ENCODE data around the gene TMEM135. TPM values are rescaled to one million over a fixed set of nuclear protein-coding genes. Genes with fewer than 3 reads are reported as not detected.
A peak's percentile ranks its signal among the peaks of the same experiment; 100 is the strongest.

Gene TMEM135
- total RNA-seq, 1 donor from 2014 or later = 36.0 TPM

GRCh38 chr11:87254562-87254961, 216.8 kb downstream of the TMEM135 start:
- no peak for DNase-seq (ENCODE audit: low spot score in 2 of 2, unreplicated experiment in 2 of 2)
- H3K4me3 Mint-ChIP-seq = no peak overlapping the region
- H3K27me3 Mint-ChIP-seq (ENCODE audit: low read depth) = no peaks in the 10 kb centered on the region
- peaks cover 4% of the 10 kb centered on the region for H3K9me3 Mint-ChIP-seq
- H3K36me3 Mint-ChIP-seq = peaks cover 3% of the 10 kb centered on the region
- no peak overlapping the region for H3K27ac Mint-ChIP-seq
- TF ChIP-seq, protein P1, sequence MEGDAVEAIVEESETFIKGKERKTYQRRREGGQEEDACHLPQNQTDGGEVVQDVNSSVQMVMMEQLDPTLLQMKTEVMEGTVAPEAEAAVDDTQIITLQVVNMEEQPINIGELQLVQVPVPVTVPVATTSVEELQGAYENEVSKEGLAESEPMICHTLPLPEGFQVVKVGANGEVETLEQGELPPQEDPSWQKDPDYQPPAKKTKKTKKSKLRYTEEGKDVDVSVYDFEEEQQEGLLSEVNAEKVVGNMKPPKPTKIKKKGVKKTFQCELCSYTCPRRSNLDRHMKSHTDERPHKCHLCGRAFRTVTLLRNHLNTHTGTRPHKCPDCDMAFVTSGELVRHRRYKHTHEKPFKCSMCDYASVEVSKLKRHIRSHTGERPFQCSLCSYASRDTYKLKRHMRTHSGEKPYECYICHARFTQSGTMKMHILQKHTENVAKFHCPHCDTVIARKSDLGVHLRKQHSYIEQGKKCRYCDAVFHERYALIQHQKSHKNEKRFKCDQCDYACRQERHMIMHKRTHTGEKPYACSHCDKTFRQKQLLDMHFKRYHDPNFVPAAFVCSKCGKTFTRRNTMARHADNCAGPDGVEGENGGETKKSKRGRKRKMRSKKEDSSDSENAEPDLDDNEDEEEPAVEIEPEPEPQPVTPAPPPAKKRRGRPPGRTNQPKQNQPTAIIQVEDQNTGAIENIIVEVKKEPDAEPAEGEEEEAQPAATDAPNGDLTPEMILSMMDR (IDR thresholded peaks at IDR 0.05; ENCODE audit: unreplicated experiment) = no peak
- H3K4me1 Mint-ChIP-seq = peaks cover 8% of the 10 kb centered on the region

- peaks cover 3% of the 10 kb centered on the region for H3K36me3 Mint-ChIP-seq
- H3K4me3 Mint-ChIP-seq = no peak overlapping the region
- H3K4me1 Mint-ChIP-seq = peaks cover 16% of the 10 kb centered on the region
- no peak for DNase-seq (ENCODE audit: low spot score in 2 of 2, unreplicated experiment in 2 of 2)
- TF ChIP-seq, protein P1 (IDR thresholded peaks at IDR 0.05; ENCODE audit: unreplicated experiment) = no peak
- H3K9me3 Mint-ChIP-seq = peaks cover 4% of the 10 kb centered on the region
- no peaks in the 10 kb centered on the region for H3K27me3 Mint-ChIP-seq (ENCODE audit: low read depth)
- H3K27ac Mint-ChIP-seq = no peak overlapping the region
Observed at GRCh38 chr11:87255589-87255988, 217.9 kb downstream of the TMEM135 start.

DNA sequence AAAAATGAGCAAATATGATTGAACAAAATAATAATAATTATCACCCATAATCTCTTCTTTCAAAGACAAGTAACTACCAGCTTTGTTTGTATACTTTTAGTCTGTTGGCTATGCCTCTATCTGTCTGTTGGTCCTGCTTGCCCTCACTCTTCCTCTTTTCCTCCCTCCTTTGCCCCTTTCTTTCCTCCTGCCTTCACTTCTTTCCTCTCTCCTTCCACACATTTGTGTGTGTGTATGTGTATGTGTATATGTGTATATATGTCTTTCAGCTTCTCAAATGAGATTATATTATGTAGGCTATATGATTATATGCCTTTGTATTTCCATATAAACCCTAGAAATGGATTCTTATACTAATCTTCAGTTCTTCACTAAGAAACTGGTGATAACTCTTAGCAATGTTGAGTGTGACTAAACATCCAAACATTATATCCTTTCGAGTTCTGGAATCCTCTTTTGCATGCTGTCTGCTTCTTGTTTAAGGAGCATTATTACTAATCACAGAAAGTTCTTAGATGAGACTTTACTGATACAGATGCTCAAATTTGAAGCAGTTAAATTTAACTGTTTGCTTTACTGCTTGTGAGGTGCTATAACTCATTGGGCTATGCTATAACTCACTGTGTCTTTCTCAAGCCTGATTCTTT, 219.1 kb downstream of the TMEM135 start:
- Mint-ChIP-seq H3K36me3 (peaks cover 3% of the 10 kb centered on the region), H3K4me3 (no peak overlapping the region), H3K27ac (no peak overlapping the region), H3K4me1 (peaks cover 25% of the 10 kb centered on the region), H3K27me3 (ENCODE audit: low read depth) (no peaks in the 10 kb centered on the region), H3K9me3 (peaks cover 4% of the 10 kb centered on the region)
- DNase-seq (ENCODE audit: low spot score in 2 of 2, unreplicated experiment in 2 of 2) = no peak
- TF ChIP-seq, protein P1 (IDR thresholded peaks at IDR 0.05; ENCODE audit: unreplicated experiment) = no peak

GRCh38 chr11:87258171-87258833, 220.6 kb downstream of the TMEM135 start:
- Mint-ChIP-seq H3K4me1 (peaks cover 27% of the 10 kb centered on the region), H3K27me3 (ENCODE audit: low read depth) (no peaks in the 10 kb centered on the region), H3K4me3 (no peak overlapping the region), H3K27ac (no peak overlapping the region), H3K36me3 (peaks cover 3% of the 10 kb centered on the region), H3K9me3 (peaks cover 4% of the 10 kb centered on the region)
- no peak for DNase-seq (ENCODE audit: low spot score in 2 of 2, unreplicated experiment in 2 of 2)
- TF ChIP-seq, protein P1 (IDR thresholded peaks at IDR 0.05; ENCODE audit: unreplicated experiment) = no peak

GRCh38 chr11:87259736-87260135, 222.0 kb downstream of the TMEM135 start:
- Mint-ChIP-seq H3K27me3 (ENCODE audit: low read depth) (no peaks in the 10 kb centered on the region), H3K4me3 (no peak overlapping the region), H3K9me3 (peaks cover 4% of the 10 kb centered on the region), H3K27ac (peak overlapping the region; percentile 62), H3K36me3 (peaks cover 3% of the 10 kb centered on the region), H3K4me1 (peaks cover 36% of the 10 kb centered on the region)
- no peak for DNase-seq (ENCODE audit: low spot score in 2 of 2, unreplicated experiment in 2 of 2)
- TF ChIP-seq, protein P1 (IDR thresholded peaks at IDR 0.05; ENCODE audit: unreplicated experiment) = no peak

Measured in mesothelial cell of epicardium (in vitro differentiated cells).